ENCODE measurements around the gene CR1. TPM values are rescaled to one million over a fixed set of nuclear protein-coding genes. Genes with fewer than 3 reads are reported as not detected.
"Not testable (repeated sequence)": the region's sequence is repeated elsewhere in the genome, so short reads cannot be mapped to it uniquely, and the experiment has no call there.

CR1 gene
- total RNA-seq: 1.0 TPM

GRCh38 chr1:207495801-207496792 lies at the start of gene CR1:
CR1 (plus strand) TSS chr1:207496157; CDS start chr1:207496268, 111 bp downstream.
- DNase-seq (ENCODE audit: low spot score): peak; percentile 52
- peak; percentile 59 for ATAC-seq

- no peak for DNase-seq (ENCODE audit: low spot score)
- no peak for ATAC-seq
Observed at GRCh38 chr1:207453710-207454045, 42.3 kb upstream of the CR1 start.

GRCh38 chr1:207454046-207454964 lies 41.7 kb upstream of the CR1 start, which contains the start of gene CR2:
CR2 (plus strand) TSS chr1:207454328; CDS start chr1:207454419, 91 bp downstream.
- DNase-seq (ENCODE audit: low spot score) (peak; percentile 53), ATAC-seq (peak; percentile 97)

GRCh38 chr1:207455183-207455754 lies 40.7 kb upstream of the CR1 start:
- DNase-seq (ENCODE audit: low spot score) (no peak), ATAC-seq (no peak)

- DNase-seq (ENCODE audit: low spot score): no peak
Observed at GRCh38 chr1:207458414-207458813, 37.5 kb upstream of the CR1 start.

GRCh38 chr1:207459008-207459407 lies 36.9 kb upstream of the CR1 start:
- DNase-seq (ENCODE audit: low spot score) (no peak), ATAC-seq (no peak)

More at GRCh38 chr1:207458414-207458813, 37.5 kb upstream of the CR1 start:
- ATAC-seq: no peak

GRCh38 chr1:207461649-207462048 lies 34.3 kb upstream of the CR1 start:
- DNase-seq (ENCODE audit: low spot score) (no peak), ATAC-seq (no peak)

- DNase-seq (ENCODE audit: low spot score): no peak
- ATAC-seq: no peak
Observed at GRCh38 chr1:207462535-207462934, 33.4 kb upstream of the CR1 start.

GRCh38 chr1:207463021-207463420 lies 32.9 kb upstream of the CR1 start:
- ATAC-seq (no peak), DNase-seq (ENCODE audit: low spot score) (no peak)

GRCh38 chr1:207463571-207463970 lies 32.4 kb upstream of the CR1 start:
- no peak for ATAC-seq
- no peak for DNase-seq (ENCODE audit: low spot score)

- DNase-seq (ENCODE audit: low spot score): no peak
- no peak for ATAC-seq
Observed at GRCh38 chr1:207470927-207471326, 25.0 kb upstream of the CR1 start.

GRCh38 chr1:207474210-207474609 lies 21.7 kb upstream of the CR1 start:
- DNase-seq (ENCODE audit: low spot score) (no peak), ATAC-seq (no peak)

- DNase-seq (ENCODE audit: low spot score) (no peak), ATAC-seq (no peak)
Observed at GRCh38 chr1:207486198-207486597, 9.8 kb upstream of the CR1 start.

GRCh38 chr1:207487636-207488035 lies 8.3 kb upstream of the CR1 start:
- ATAC-seq: no peak
- DNase-seq (ENCODE audit: low spot score): no peak

- no peak for DNase-seq (ENCODE audit: low spot score)
Observed at GRCh38 chr1:207493212-207493611, 2.7 kb upstream of the CR1 start.

GRCh38 chr1:207494171-207494570 lies 1.8 kb upstream of the CR1 start:
- DNase-seq (ENCODE audit: low spot score) (no peak), ATAC-seq (no peak)

More at GRCh38 chr1:207493212-207493611, 2.7 kb upstream of the CR1 start:
- no peak for ATAC-seq

GRCh38 chr1:207495281-207495680 lies 676 bp upstream of the CR1 start:
- ATAC-seq; DNase-seq (ENCODE audit: low spot score): not testable (repeated sequence)

GRCh38 chr1:207497941-207498340 lies 2.0 kb downstream of the CR1 start:
- DNase-seq (ENCODE audit: low spot score) (no peak), ATAC-seq (no peak)

- DNase-seq (ENCODE audit: low spot score): peak; percentile 67
Observed at GRCh38 chr1:207499573-207499972, 3.6 kb downstream of the CR1 start.

GRCh38 chr1:207500306-207500705 lies 4.3 kb downstream of the CR1 start:
- DNase-seq (ENCODE audit: low spot score) (no peak), ATAC-seq (no peak)

More at GRCh38 chr1:207499573-207499972, 3.6 kb downstream of the CR1 start:
- peak; percentile 95 for ATAC-seq

GRCh38 chr1:207501071-207501470 lies 5.1 kb downstream of the CR1 start:
- ATAC-seq: no peak
- no peak for DNase-seq (ENCODE audit: low spot score)

Measured in left lobe of liver (tissue), 2 donors.